GM10248 (cell line): ENCODE data around the gene DLGAP3.
A peak's percentile ranks its signal among the peaks of the same experiment; 100 is the strongest.

Experiments
- CTCF ChIA-PET: fragments of 300-600 bp; sonication (Branson Sonifier 250); formaldehyde crosslinking; extraction: SDS; loops from one replicate; lab custom pipeline; 2021; ENCODE audit warnings: antibody characterized with exemption; lab: Yijun Ruan, JAX
- POLR2A ChIA-PET: fragments of 350-650 bp; sonication (Branson Sonifier 250); formaldehyde crosslinking; extraction: SDS; loops from one replicate; lab custom pipeline; 2020; ENCODE audit warnings: antibody characterized with exemption; lab: Yijun Ruan, JAX
- DNase-seq: peaks from one replicate; pipeline ENCODE4 v3.0.0; 2012; ENCODE audit errors: extremely low spot score
- TF ChIP-seq, protein P1 (sequence below): IDR thresholded peaks from 2 replicates; pipeline ENCODE4 v1.5.1; 2012; ENCODE audit warnings: mild to moderate bottlenecking, low read depth; ENCODE audit errors: extremely low read depth, missing control alignments, control extremely low read depth

Gene DLGAP3

DNA sequence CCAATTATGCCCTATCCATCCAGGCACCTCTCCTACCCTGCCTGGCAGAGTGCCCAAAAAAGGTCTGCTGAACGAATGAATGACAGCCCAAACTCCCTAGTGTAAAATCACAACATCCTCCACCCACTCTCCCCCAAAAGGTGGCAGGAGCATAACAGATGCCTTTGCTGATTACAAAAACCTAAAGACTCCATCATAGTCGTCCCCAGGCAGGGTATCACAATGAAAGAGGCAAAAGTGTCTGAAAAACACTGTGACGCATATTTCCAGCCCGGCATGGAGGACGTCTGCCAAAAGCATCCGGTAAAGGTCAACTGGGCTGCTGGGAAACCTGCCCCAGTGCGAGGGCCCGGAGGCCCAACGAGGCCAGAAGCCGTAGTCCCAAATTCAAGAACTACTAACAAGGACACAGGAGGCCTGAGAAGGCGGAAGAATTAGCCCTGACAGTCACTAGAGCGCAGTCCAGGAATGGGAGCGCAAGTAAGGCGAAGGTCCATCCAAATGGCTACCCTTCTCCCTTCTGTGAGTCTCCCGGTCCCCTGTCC lies 70.5 kb downstream of the DLGAP3 start:
- CTCF ChIA-PET = interaction anchor here (0.6 to 2.5 kb wide), 16 partner anchors 8 to 121 kb away, joined by 3 to 17 read pairs (median 3); no protein-coding TSS in a partner anchor
- TF ChIP-seq, protein P1, sequence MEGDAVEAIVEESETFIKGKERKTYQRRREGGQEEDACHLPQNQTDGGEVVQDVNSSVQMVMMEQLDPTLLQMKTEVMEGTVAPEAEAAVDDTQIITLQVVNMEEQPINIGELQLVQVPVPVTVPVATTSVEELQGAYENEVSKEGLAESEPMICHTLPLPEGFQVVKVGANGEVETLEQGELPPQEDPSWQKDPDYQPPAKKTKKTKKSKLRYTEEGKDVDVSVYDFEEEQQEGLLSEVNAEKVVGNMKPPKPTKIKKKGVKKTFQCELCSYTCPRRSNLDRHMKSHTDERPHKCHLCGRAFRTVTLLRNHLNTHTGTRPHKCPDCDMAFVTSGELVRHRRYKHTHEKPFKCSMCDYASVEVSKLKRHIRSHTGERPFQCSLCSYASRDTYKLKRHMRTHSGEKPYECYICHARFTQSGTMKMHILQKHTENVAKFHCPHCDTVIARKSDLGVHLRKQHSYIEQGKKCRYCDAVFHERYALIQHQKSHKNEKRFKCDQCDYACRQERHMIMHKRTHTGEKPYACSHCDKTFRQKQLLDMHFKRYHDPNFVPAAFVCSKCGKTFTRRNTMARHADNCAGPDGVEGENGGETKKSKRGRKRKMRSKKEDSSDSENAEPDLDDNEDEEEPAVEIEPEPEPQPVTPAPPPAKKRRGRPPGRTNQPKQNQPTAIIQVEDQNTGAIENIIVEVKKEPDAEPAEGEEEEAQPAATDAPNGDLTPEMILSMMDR = no peak
- DNase-seq = no peak
- POLR2A ChIA-PET = interaction anchor here (1.0 kb wide), 1 partner anchor 9 kb away, joined by 4 read pairs; no protein-coding TSS in a partner anchor

DNA sequence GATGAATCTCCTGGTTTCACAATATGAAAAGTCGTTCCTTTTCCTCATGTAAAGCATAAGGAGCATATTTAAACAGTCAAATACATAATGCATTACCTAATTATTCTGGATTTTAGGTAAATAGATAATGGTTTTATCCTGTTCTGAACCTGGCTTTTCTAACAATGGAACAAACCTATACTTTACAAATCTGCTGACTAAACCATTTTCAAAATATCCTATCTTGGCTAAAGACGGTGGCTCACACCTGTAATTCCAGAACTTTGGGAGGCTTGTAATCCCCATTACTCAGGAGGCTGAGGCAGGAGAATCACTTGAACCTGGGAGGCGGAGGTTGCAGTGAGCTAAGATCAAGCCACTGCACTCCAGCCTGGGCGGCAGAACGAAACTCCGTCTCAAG lies 72.8 kb downstream of the DLGAP3 start:
- DNase-seq = no peak
- ChIA-PET CTCF (interaction anchor here (1.6 to 7.3 kb wide), 2 partner anchors 9 to 70 kb away, joined by 4 to 73 read pairs; no protein-coding TSS in a partner anchor), POLR2A (no interaction called here)
- TF ChIP-seq, protein P1 = no peak

DNA sequence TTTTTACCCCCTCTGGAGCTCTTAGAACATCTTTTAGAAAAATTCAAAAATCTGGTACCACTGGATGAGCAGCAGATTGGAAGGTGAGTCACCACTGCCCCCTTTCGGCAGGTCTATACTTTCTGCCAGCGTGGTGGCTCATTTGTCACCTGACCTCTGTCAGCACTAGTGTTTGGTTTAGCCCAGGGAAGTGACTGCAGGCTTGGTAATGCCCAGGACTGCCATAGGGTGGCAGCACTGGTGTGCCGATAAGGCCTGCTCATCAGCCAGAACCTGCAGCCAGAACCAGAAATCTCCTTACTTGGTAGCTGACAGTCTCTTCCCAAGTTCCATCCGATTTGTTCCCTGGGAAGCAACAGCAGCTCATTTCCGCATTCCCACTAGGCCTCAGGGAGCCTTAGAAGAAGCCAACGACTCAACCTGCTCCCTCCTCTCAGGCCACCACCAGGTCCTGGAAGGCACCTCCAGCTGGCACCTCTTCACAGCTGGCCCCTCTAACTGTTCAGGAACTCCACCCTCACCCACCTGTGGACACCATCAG lies 76.7 kb downstream of the DLGAP3 start:
- ChIA-PET POLR2A (no interaction called here), CTCF (interaction anchor here (0.6 to 7.3 kb wide), 32 partner anchors 8 to 916 kb away, joined by 3 to 73 read pairs (median 4); partner anchors contain the start of gene TMEM35B)
- TF ChIP-seq, protein P1 = peak; percentile 92
- peak; percentile 90 for DNase-seq

DNA sequence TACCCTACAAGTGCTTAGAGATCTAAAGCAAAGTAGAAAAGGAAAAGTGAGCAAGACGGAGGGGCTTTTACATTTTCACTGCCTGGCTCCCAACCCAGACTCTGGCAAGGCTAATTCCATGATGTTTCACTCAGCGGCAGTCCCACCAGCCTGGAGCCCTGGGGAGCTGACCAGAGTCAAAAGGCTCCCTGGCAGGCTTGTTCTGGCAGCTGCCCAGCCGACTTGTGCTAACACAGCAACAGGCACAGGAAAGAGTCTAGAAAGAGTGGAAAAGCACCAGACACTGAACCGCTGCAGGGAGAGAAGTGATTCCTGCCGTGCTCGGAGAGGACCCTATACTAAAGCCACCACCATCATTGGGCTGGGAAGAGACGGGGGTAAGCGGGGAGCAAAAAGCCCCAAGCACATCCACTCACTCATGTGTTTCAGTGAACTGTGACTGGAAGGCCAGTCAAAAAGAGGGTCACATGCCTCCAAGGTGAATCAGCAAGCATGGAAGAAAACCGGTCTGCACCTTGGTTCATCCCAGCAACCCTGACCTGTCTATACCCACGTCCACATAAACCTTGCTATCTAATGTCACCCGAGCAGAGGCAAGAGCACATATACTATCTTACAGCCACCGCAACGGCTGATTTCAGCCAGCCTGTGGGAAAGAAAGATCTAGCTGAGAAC lies 77.9 kb downstream of the DLGAP3 start:
- TF ChIP-seq, protein P1 = no peak
- POLR2A ChIA-PET = no interaction called here
- CTCF ChIA-PET = interaction anchor here (0.9 to 7.3 kb wide), 7 partner anchors 8 to 69 kb away, joined by 3 to 73 read pairs (median 9); partner anchors contain the start of gene SMIM12
- DNase-seq = no peak

DNA sequence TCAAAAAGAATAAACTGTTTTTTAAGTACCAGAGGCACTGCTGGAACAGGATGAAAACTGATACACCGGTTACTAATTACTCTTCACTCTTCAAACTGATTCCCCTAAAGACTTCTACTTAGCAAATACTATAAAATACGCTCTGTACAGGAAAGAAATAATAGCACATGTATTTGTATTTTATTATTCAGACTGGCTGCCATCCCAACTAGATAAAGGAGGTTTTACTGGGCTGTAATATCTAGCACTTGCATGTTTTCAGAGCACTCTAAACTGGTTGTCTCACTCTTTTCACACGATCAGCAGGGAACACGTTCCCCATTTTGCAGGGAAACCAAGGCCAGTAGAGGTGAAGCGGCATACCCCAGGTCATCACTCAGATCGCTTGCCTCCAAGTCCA lies 79.1 kb downstream of the DLGAP3 start:
- ChIA-PET POLR2A (no interaction called here), CTCF (interaction anchor here (3.0 kb wide), 1 partner anchor 10 kb away, joined by 9 read pairs; the partner anchor contains the start of gene SMIM12)
- TF ChIP-seq, protein P1 = no peak
- DNase-seq = no peak

DNA sequence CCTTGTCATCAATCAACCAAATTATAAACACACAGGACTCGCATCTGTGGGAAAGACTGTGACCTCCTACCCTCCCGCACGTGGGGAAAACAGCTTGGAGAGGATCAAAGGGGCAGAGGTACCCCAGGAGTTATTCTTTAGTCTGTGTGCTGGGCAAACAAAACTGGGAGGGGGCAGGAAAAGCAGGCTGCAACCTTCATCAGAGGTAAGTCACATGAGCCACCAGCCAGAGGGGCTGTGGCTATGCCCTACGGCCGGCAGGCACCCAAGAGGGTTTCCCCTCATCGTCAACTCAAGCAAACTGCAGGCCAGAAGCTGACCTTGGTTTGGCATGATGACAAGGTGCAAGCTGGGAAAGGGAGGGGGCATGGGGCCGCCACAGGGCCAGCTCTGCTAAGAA lies 82.4 kb downstream of the DLGAP3 start:
- POLR2A ChIA-PET = no interaction called here
- no peak for DNase-seq
- CTCF ChIA-PET = interaction anchor here (1.0 to 2.9 kb wide), 4 partner anchors 9 to 60 kb away, joined by 3 to 12 read pairs (median 7); partner anchors contain the start of gene SMIM12
- TF ChIP-seq, protein P1 = no peak
